Kidney (tissue), 14 donors: Measurements from ENCODE around the gene GALNT18. TPM values are rescaled to one million over a fixed set of nuclear protein-coding genes. Genes with fewer than 3 reads are reported as not detected.

ENCODE experiments used
- DNase-seq, 5 donors: peaks; one replicate each; pipeline ENCODE4 v3.0.0-alpha.2; 2013 to 2020
- FAIRE-seq: peaks from 2 replicates; lab custom pipeline; 2012; peaks lifted over from hg19 to GRCh38; lab: Jason Lieb, UNC
- H3K27ac ChIP-seq, 2 donors: one replicate each; pipeline ENCODE4 v1.7.0; 2013; ENCODE audit warnings: low read depth in 2 of 2, low read length in 2 of 2, inconsistent platforms in 1 of 2
- H3K27me3 ChIP-seq: one replicate; pipeline ENCODE4 v1.7.1; 2013; ENCODE audit warnings: low read length, inconsistent platforms; ENCODE audit not compliant: control insufficient read depth, insufficient read depth
- H3K36me3 ChIP-seq, 3 donors: one replicate each; pipeline versions ENCODE4 v1.7.0 to v1.7.1; 2013; ENCODE audit warnings: low read length in 3 of 3, control low read depth in 1 of 3, inconsistent platforms in 1 of 3; ENCODE audit not compliant: insufficient read depth in 3 of 3, control insufficient read depth in 2 of 3
- H3K4me1 ChIP-seq, 3 donors: one replicate each; pipeline versions ENCODE4 v1.7.0 to v1.7.1; 2013; ENCODE audit warnings: low read length in 3 of 3, inconsistent platforms in 1 of 3, low read depth in 1 of 3; ENCODE audit not compliant: control insufficient read depth in 2 of 3, insufficient read depth in 2 of 3
- H3K4me3 ChIP-seq, 3 donors: one replicate each; pipeline versions ENCODE4 v1.7.0 to v1.8.1; 2013; ENCODE audit warnings: low read length in 3 of 3, control low read depth in 1 of 3, inconsistent platforms in 1 of 3
- H3K9ac ChIP-seq, 3 donors: one replicate each; pipeline versions ENCODE4 v1.7.0 to v1.7.1; 2013; ENCODE audit warnings: low read length in 3 of 3, control low read depth in 1 of 3, inconsistent platforms in 1 of 3
- H3K9me3 ChIP-seq, 3 donors: one replicate each; pipeline versions ENCODE4 v1.7.0 to v1.7.1; 2013; ENCODE audit warnings: low read length in 3 of 3, control low read depth in 1 of 3, inconsistent platforms in 1 of 3; ENCODE audit not compliant: control insufficient read depth in 2 of 3, insufficient read depth in 1 of 3
- intact Hi-C: fragments of 100-400 bp; cut with DNase I; formaldehyde crosslinking; loops from one replicate; pipeline ENCODE4 v1.11.1; 2022
- polyA plus RNA-seq: library from polyadenylated mRNA; stranded (reverse); fragments of 350-450 nt; fragmentation: Illumina TruSeq; extraction: RNeasy Lipid Tissue Mini Kit (QIAGEN cat#74804); gene quantifications from one replicate; pipeline ENCODE4 v1.2.3, GENCODE V29; 2014; ENCODE audit warnings: low read depth, low replicate concordance; ENCODE audit not compliant: insufficient read depth
- total RNA-seq: library from RNA; stranded (reverse); fragmentation: NEBNext Ultra II Directional; extraction: Animal tissue kit (Norgen Biotek cat#: 25700); gene quantifications from one replicate; pipeline ENCODE4 v1.2.1, GENCODE V29; 2021
- TF ChIP-seq, protein P1 (sequence below): IDR thresholded peaks from 3 replicates; pipeline ENCODE4 v1.5.1; 2012; ENCODE audit warnings: mild to moderate bottlenecking, moderate library complexity, borderline replicate concordance; ENCODE audit not compliant: insufficient read depth; ENCODE audit errors: extremely low read depth
- donor health status: control.
- donor health status: control.
- donor health status: control.
- donor health status: control.
- donor health status: control.
- donor health status: DM: yes; HTN: yes; CAD: no.
- donor health status: Normal renal cell carcinoma (clear cell type).

The GALNT18 gene
- total and polyA plus RNA-seq, 2 donors from 2014 or later = 27.2 to 42.1 TPM

DNA sequence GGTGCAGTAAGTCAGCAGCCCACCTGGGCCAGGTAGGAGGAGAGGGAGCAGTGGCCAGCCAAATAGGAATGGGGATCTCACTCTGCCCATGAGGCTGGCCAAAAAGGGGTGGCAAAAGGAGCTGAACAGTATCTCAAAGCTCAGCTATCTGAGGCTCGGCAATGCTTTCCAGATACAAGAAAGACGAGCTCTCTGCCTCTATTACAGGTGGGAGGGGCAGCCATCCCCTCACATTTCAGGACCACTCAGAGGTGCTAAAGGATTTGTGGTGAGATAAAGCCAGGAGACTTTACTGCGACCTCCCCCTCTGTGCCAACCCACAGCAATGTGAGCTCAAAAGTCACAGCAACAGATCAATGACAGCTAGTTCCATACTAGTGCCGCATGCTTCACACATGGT is 42.1 kb upstream of the GALNT18 start:
- H3K27me3 ChIP-seq = no peaks in the 10 kb centered on the region
- DNase-seq (peak in 1 of 5 donors; percentile 7), FAIRE-seq (no peak)
- TF ChIP-seq, protein P1, sequence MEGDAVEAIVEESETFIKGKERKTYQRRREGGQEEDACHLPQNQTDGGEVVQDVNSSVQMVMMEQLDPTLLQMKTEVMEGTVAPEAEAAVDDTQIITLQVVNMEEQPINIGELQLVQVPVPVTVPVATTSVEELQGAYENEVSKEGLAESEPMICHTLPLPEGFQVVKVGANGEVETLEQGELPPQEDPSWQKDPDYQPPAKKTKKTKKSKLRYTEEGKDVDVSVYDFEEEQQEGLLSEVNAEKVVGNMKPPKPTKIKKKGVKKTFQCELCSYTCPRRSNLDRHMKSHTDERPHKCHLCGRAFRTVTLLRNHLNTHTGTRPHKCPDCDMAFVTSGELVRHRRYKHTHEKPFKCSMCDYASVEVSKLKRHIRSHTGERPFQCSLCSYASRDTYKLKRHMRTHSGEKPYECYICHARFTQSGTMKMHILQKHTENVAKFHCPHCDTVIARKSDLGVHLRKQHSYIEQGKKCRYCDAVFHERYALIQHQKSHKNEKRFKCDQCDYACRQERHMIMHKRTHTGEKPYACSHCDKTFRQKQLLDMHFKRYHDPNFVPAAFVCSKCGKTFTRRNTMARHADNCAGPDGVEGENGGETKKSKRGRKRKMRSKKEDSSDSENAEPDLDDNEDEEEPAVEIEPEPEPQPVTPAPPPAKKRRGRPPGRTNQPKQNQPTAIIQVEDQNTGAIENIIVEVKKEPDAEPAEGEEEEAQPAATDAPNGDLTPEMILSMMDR = no peak
- H3K27ac ChIP-seq = no peak overlapping the region
- peaks cover 0 to 5% (median 0%) of the 10 kb centered on the region in 3 donors for H3K9me3 ChIP-seq
- no peaks in the 10 kb centered on the region for H3K4me1 ChIP-seq
- intact Hi-C loops = no loop called here
- no peak overlapping the region for H3K4me3 ChIP-seq
- no peak overlapping the region for H3K9ac ChIP-seq
- H3K36me3 ChIP-seq = no peaks in the 10 kb centered on the region

DNA sequence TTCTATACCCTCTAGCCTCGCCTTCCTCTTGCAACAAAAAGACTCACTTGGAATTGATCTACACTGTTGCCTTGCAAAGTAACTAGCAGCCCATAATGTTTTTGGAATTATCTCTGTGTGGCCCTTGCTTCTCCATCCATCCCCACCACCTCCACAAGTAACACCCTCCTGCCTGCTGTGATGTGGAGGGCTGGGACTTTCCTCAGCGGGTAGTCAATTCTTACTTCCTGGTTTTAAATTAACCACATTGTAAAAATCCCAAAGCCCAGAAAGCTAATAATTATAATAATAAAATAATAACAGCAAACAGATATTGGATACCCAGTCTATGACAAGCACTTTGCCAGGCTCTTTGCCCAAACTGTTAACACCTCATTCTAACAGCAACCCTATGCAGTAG is 40.8 kb upstream of the GALNT18 start:
- no peaks in the 10 kb centered on the region for H3K27me3 ChIP-seq
- H3K4me3 ChIP-seq = no peak overlapping the region
- DNase-seq = no peak
- no peaks in the 10 kb centered on the region for H3K36me3 ChIP-seq
- H3K9me3 ChIP-seq = peaks cover 0 to 5% (median 0%) of the 10 kb centered on the region in 3 donors
- FAIRE-seq = no peak
- no peak overlapping the region for H3K9ac ChIP-seq
- TF ChIP-seq, protein P1 = no peak
- H3K27ac ChIP-seq = no peak overlapping the region
- intact Hi-C loops = no loop called here
- H3K4me1 ChIP-seq = no peaks in the 10 kb centered on the region

DNA sequence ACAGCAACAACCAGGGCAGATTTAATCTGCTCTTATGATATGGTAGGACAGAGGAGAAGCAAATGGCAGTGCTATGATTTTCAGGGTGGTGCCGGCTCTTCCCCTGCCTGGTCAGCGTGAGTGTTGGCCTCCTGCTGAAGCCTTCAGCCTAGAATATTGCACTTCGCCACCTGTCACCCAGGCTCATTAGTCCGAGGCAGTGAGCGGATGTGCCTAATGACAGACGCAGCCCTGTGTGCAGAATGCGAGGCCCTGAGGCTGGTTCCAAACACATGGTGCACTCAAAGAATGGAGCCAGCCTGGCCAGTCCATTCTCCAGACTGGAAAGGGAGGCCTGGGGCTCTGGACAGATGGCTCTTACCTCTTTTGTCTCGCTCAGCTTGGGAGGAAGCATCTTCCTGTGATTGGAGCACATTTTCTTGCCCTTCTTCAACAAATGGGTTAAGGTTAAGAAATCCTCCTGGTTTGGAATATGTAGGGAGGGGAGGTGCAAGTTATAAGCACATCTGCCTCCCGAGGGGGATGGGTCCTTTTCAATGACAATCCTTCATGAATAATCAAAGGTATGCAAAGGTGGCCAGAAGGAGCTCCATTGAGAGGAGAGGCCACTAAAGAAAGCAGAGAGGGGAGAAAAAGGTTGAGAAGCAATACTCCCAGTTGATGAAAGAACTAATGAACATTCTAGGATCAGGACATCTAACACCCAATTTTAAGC is 39.7 kb upstream of the GALNT18 start:
- no peak overlapping the region for H3K9ac ChIP-seq
- H3K9me3 ChIP-seq = no peaks in the 10 kb centered on the region
- no peak for FAIRE-seq
- H3K27ac ChIP-seq = no peak overlapping the region
- intact Hi-C loops = no loop called here
- TF ChIP-seq, protein P1 = no peak
- no peaks in the 10 kb centered on the region for H3K36me3 ChIP-seq
- no peaks in the 10 kb centered on the region for H3K27me3 ChIP-seq
- no peaks in the 10 kb centered on the region for H3K4me1 ChIP-seq
- DNase-seq = peak in 2 of 5 donors; percentile 45 to 50
- no peak overlapping the region for H3K4me3 ChIP-seq

DNA sequence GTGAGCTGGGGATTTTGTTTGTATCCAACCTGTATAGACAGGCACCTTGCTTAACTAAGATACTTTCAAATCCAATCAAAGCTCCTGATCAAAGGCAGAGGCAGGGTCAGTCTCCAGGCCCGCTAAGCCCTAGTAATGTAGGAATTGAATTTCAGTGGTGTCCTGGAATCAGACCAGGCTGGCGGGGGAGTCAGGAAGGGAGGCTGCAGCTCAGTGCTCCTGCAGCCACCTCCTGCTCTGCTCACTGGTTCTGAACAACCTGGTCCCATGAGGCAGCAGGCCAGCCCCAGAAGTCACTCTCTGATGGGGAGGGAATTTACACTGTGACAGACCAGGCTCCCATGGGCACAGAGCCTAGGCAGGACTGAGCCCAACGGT is 38.5 kb upstream of the GALNT18 start:
- TF ChIP-seq, protein P1 = no peak
- no peak overlapping the region for H3K4me3 ChIP-seq
- FAIRE-seq (no peak), DNase-seq (peak in 4 of 5 donors; percentile 83 to 91 (median 87))
- no peaks in the 10 kb centered on the region for H3K27me3 ChIP-seq
- intact Hi-C loops = no loop called here
- no peaks in the 10 kb centered on the region for H3K36me3 ChIP-seq
- H3K9me3 ChIP-seq = no peaks in the 10 kb centered on the region
- H3K9ac ChIP-seq = no peak overlapping the region
- no peak overlapping the region for H3K27ac ChIP-seq
- H3K4me1 ChIP-seq = no peaks in the 10 kb centered on the region
